HG02885 (cell line): ENCODE data around the gene LRTM2.

Experiments used
- ATAC-seq: cut with Tn5 transposase; IDR thresholded peaks from one replicate; pipeline ENCODE4 v1.9.1; 2021; ENCODE audit warnings: mild to moderate bottlenecking; ENCODE audit not compliant: unreplicated experiment, poor library complexity

The LRTM2 gene

DNA sequence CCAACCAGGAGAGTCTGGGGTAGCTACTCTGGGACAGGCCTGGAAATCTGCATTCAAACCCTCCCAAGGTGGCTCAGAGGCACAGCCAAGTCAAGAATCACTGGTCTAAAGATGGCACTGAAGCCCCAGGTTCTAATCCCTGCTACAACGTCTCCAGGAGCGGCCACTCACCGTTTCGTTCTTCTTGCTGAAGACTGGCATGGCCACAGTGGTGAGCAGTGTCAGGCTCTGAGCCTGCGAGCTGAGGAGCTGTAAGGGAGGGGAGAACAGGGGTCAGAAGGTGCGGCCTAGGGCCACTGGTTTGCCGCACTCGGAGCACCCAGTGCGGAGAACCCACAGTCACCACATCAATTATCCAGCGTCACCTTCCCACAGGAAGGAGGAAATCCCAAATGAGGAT lies 59.3 kb downstream of the LRTM2 start:
- ATAC-seq: no peak

GRCh38 chr12:1880153-1880845 lies 59.9 kb downstream of the LRTM2 start:
- no peak for ATAC-seq

DNA sequence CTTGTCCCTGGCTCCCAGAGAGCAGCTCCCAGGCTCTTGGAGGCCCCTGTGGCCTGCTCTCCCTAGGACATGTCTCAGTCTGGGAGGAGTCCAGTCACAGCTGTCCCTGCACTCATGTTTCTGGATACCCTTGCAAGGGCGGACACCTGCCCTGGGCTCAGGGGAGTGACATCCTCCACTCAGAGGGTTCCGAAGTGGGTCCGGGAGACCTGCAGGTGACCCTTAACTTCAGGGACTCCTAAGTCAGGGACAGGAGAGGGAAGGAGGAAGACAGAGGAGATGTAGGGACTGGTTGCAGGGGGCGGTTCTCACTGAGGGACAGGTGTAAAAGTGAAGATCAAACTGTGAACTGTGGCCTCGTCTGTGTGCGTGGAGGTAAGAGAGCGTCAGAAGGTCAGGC lies 60.5 kb downstream of the LRTM2 start:
- no peak for ATAC-seq

- no peak for ATAC-seq
These were observed 60.9 kb downstream of the LRTM2 start for GRCh38 chr12:1881301-1881700.

- no peak for ATAC-seq
These were observed 61.6 kb downstream of the LRTM2 start for GRCh38 chr12:1881936-1882335.

- no peak for ATAC-seq
These were observed 62.0 kb downstream of the LRTM2 start for GRCh38 chr12:1882405-1882804.

GRCh38 chr12:1882850-1883470 lies 62.6 kb downstream of the LRTM2 start:
- no peak for ATAC-seq

DNA sequence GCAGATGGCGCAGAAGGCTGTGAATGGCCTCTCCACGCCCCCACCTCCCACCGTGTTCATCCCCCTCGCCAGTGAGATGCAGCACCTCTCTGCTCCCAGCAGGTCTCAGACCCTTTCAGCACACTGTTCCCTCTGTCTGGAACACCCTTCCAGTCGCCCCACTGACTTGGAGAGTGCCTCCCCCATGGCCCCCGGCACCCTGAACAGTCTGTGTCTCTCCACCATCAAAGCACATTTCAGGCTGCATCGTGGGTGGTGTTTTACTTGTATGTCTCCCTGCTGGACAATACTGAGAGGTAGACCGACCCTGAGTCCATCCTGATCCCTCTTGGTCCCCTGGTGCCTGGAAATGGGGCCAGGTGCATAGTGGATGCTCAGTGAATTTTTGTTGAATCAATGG lies 63.1 kb downstream of the LRTM2 start:
- no peak for ATAC-seq

- no peak for ATAC-seq
These were observed 64.3 kb downstream of the LRTM2 start for GRCh38 chr12:1884651-1885050.

GRCh38 chr12:1885082-1885596 lies 64.8 kb downstream of the LRTM2 start:
- no peak for ATAC-seq

DNA sequence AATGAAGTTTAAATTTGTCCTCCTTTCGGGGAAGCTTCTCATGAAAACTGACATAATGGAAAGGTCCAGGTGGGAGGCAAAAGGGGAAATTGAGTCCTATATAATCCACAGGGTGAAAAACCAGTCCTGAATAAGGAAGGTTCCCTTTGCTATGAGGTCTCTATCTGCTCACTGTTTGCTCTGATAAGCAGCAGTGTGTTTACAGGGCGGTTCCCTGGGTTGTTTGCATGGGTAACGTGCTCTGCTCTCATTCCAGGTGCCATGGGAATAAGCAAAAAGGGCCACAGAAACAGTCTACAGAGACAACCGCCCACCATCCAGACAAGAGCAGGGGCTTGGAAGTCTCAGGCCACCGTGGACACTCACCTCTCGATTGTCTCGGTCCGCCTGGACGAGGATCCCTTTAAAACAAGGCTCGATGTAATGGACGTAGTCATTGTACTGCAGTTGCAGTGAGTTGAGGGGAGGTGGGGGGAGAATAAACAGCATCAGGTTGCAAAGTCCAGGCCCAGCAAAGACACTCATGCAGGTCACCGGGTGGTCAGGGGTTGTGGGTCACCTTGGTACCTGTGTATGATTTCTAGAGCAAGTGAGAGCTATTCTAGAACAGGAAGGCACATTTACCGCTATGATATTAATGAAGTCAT lies 65.4 kb downstream of the LRTM2 start:
- ATAC-seq: no peak
